Memory B cell (primary cell): ENCODE measurements around the gene FCRL2.

Experiments used
- ATAC-seq: fragments of 150-1000 bp; cut with Tn5 transposase; 2 replicates; pipeline ENCODE4 v1.10.0; 2021; ENCODE audit warnings: low read depth, mild to moderate bottlenecking, moderate library complexity
- DNase-seq, 2 donors: peaks; one replicate each; pipeline ENCODE4 v3.0.0; 2022; ENCODE audit warnings: low spot score in 2 of 2
- H3K27ac Mint-ChIP-seq: one replicate; pipeline ENCODE4 v1.8.0; 2022; ENCODE audit warnings: mild to moderate bottlenecking, moderate library complexity, mixed read lengths
- H3K27me3 Mint-ChIP-seq: one replicate; pipeline ENCODE4 v1.8.0; 2022; ENCODE audit warnings: mixed read lengths
- H3K36me3 Mint-ChIP-seq: one replicate; pipeline ENCODE4 v1.8.0; 2022; ENCODE audit warnings: mild to moderate bottlenecking, mixed read lengths
- H3K4me1 Mint-ChIP-seq: one replicate; pipeline ENCODE4 v1.8.0; 2022; ENCODE audit warnings: mixed read lengths
- H3K4me3 Mint-ChIP-seq: one replicate; pipeline ENCODE4 v1.8.0; 2022; ENCODE audit warnings: mild to moderate bottlenecking, moderate library complexity, mixed read lengths
- H3K9me3 Mint-ChIP-seq: one replicate; pipeline ENCODE4 v1.8.0; 2022; ENCODE audit warnings: mixed read lengths

Gene FCRL2, protein sequence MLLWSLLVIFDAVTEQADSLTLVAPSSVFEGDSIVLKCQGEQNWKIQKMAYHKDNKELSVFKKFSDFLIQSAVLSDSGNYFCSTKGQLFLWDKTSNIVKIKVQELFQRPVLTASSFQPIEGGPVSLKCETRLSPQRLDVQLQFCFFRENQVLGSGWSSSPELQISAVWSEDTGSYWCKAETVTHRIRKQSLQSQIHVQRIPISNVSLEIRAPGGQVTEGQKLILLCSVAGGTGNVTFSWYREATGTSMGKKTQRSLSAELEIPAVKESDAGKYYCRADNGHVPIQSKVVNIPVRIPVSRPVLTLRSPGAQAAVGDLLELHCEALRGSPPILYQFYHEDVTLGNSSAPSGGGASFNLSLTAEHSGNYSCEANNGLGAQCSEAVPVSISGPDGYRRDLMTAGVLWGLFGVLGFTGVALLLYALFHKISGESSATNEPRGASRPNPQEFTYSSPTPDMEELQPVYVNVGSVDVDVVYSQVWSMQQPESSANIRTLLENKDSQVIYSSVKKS

DNA sequence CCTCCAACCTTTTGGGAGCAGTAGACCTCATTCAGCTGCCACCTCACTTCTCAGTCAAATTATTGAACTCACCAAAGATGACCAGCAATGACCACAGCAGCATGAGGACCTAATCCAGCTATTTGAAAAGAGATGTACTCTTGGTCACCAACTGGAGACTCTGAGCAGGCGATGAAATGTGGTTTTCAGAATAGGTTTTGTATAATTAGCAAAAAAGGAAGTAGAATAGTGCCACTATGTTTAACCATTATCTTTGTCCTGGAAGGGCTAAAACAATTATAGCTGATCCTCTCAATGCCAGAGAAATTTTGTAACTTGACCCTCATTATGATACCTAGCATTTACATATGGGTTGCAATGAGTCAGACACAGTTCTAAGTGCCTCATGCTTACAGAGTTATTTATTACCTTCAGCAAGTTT, at the start of gene FCRL2:
Gene FCRL2 (minus strand): TSS at position 162 of the 421 bp plus-strand sequence. CDS start 59 bp downstream, at position 103.
- DNase-seq = no peak
- Mint-ChIP-seq H3K4me1 (peaks cover 60% of the 10 kb centered on the region), H3K27ac (peak within 1 kb of the TSS; percentile 79), H3K36me3 (peaks cover 18% of the 10 kb centered on the region), H3K4me3 (peak within 1 kb of the TSS; percentile 90), H3K9me3 (peaks cover 1% of the 10 kb centered on the region), H3K27me3 (no peaks in the 10 kb centered on the region)
- peak; percentile 34 for ATAC-seq

DNA sequence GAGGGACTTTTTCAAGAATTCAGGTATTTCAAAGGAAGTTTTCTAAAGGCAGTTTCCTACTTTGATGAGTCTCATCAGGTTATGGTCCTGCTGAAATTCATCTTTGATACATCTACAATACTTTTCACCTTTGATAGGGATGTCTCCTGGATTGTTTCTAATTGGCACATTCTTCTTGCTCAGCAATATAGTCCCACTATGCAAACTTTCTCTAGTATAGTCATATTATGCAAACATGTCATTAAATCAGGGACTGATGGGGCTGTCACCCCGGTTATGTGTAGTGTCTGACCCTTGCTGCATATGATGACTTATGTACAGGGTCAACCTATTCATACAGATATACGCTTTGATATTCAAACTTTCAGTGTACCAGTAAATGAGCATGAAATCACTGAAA, 43.4 kb upstream of the FCRL2 start:
- Mint-ChIP-seq H3K4me3 (peak overlapping the region; percentile 2), H3K9me3 (no peaks in the 10 kb centered on the region)

DNA sequence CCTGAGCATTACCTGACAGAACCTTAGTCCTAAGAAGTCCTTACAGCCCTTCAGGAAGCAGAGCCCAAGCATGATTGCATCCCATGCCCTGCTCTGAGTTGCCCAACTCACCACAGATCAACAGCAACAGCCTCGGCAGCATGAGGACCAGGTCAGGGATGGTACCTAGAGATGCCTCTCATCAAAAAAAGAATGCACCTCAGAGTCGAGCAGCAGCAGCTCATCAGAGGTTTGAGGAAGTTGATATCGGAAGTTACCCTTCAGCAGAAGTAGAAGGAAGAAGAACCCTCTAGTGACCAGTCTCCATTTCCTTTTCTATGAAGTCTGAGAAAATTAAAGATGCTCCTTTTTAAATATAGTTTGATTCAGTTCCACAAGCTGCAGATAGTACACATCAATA, 43.0 kb upstream of the FCRL2 start, which contains the start of gene FCRL1:
Gene FCRL1 (minus strand): TSS at position 225 of the 400 bp plus-strand sequence. CDS start 83 bp downstream, at position 142.
- H3K9me3 Mint-ChIP-seq = no peaks in the 10 kb centered on the region
- H3K4me1 Mint-ChIP-seq = peaks cover 30% of the 10 kb centered on the region
- DNase-seq = peak in 1 of 2 donors; percentile 48
- peak; percentile 98 for ATAC-seq
- H3K27ac Mint-ChIP-seq = peak within 1 kb of the TSS; percentile 46
- H3K36me3 Mint-ChIP-seq = peaks cover 14% of the 10 kb centered on the region
- H3K27me3 Mint-ChIP-seq = no peaks in the 10 kb centered on the region
- H3K4me3 Mint-ChIP-seq = peak within 1 kb of the TSS; percentile 2

More for the DNA sequence above, 43.4 kb upstream of the FCRL2 start:
- peaks cover 14% of the 10 kb centered on the region for H3K36me3 Mint-ChIP-seq
- DNase-seq (no peak), ATAC-seq (peak; percentile 1)
- H3K27me3 Mint-ChIP-seq = no peaks in the 10 kb centered on the region
- H3K4me1 Mint-ChIP-seq = peaks cover 29% of the 10 kb centered on the region
- H3K27ac Mint-ChIP-seq = peak overlapping the region; percentile 46

DNA sequence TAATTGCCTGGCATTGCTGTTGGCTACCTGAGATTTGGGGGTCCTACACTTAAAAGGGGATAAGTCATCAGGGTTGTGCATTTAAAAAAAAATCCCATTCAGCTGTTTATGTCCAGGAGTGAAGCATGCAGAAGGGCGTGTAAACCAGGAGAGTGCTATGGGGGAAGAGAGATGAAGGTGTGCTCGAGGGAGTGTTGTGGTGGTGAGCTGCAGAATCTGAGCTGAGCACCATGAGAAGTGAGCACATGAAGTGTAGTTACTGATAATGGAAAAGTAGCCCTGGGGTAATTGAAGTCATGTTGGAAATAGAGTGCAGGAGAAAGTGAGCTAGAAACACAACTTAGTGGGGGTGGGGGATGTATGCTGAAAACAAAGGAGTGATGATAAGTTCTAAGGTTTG, 42.3 kb upstream of the FCRL2 start:
- no peak for DNase-seq
- H3K36me3 Mint-ChIP-seq = peaks cover 14% of the 10 kb centered on the region
- peaks cover 29% of the 10 kb centered on the region for H3K4me1 Mint-ChIP-seq
- no peak overlapping the region for H3K4me3 Mint-ChIP-seq
- no peak for ATAC-seq
- H3K27ac Mint-ChIP-seq = no peak overlapping the region
- no peaks in the 10 kb centered on the region for H3K27me3 Mint-ChIP-seq
- no peaks in the 10 kb centered on the region for H3K9me3 Mint-ChIP-seq

DNA sequence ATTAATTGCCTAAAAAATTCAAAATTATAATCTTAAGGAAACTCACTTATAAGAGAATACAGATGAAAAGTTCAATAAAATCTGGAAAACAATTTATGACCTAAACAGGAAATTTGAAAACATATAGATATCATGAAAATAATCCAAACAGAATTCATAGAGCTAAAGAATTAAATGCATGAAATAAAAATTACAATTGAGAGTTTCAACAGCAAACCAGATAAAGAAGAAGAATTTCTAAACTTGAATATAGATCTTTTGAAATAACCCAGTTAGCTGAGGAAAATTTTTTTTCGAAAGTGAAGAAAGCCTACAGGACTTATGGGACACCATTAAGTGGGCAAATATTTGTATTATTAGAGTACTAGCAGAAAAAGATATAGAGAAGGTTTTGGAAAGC, 36.3 kb upstream of the FCRL2 start:
- ATAC-seq = no peak
- no peak for DNase-seq
- Mint-ChIP-seq H3K4me1 (peaks cover 51% of the 10 kb centered on the region), H3K27me3 (no peaks in the 10 kb centered on the region), H3K27ac (peak overlapping the region; percentile 40), H3K4me3 (no peak overlapping the region), H3K9me3 (no peaks in the 10 kb centered on the region), H3K36me3 (peaks cover 46% of the 10 kb centered on the region)

DNA sequence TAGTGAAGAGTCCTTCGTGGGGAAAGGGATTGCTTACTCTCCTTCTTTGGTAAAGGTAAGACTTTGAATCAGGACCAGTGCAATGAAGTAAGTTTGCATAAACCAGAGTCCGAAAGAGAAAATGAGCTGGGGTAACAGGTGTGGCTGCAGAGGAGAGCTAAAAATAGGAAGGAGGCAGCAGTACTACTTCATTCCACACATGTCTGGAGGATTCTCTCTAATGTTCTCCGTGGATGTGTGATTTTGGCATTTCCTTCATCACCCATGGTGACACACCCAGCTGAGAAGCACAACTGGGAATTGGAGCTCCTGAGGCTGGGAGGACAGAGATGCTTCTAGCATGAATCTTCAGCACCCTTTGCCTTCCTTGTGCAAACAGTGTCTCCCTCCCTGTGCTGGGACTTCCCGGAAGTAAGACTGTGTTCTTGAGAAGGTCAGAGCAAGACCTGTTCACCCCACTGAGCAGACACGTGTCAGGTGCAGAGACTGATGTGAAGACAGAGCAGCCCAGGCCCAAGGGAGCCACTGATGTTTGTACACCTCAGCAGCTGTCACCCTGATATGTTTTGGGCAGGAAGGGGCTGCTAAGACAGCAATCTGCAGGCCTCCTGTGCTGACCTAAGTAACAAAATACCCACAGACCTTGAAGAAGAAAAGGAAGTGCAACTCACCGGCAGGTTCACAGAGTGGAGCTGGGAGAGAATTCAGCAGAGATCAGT, 29.7 kb upstream of the FCRL2 start:
- peak overlapping the region; percentile 82 for H3K4me3 Mint-ChIP-seq
- no peaks in the 10 kb centered on the region for H3K9me3 Mint-ChIP-seq
- ATAC-seq = peak; percentile 93
- H3K4me1 Mint-ChIP-seq = peaks cover 60% of the 10 kb centered on the region
- peak; percentile 56 to 73 for DNase-seq
- no peaks in the 10 kb centered on the region for H3K27me3 Mint-ChIP-seq
- peaks cover 44% of the 10 kb centered on the region for H3K36me3 Mint-ChIP-seq
- peak overlapping the region; percentile 91 for H3K27ac Mint-ChIP-seq

DNA sequence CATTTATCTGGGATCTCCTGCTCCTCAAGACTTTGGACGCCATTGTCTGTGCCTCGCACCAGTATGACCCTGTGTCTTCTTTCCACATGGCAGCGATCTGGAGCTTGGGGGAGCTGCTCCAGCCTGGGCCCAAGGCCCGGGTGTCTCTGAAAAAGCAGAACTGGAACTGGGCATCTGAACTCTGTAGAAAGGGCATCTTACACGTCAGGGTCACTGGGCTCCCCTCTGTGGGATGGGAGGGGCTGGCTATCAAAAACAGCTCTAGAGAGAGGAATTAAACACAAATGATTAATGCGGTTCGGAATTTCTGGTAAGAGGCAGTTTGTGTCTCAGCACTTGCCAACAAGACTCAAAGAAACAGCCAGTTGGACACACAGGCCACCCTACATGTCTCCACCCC, 26.9 kb upstream of the FCRL2 start:
- Mint-ChIP-seq H3K9me3 (no peaks in the 10 kb centered on the region), H3K4me3 (peak overlapping the region; percentile 49), H3K4me1 (peaks cover 54% of the 10 kb centered on the region), H3K36me3 (peaks cover 46% of the 10 kb centered on the region), H3K27ac (peak overlapping the region; percentile 75), H3K27me3 (no peaks in the 10 kb centered on the region)
- DNase-seq = no peak
- no peak for ATAC-seq

DNA sequence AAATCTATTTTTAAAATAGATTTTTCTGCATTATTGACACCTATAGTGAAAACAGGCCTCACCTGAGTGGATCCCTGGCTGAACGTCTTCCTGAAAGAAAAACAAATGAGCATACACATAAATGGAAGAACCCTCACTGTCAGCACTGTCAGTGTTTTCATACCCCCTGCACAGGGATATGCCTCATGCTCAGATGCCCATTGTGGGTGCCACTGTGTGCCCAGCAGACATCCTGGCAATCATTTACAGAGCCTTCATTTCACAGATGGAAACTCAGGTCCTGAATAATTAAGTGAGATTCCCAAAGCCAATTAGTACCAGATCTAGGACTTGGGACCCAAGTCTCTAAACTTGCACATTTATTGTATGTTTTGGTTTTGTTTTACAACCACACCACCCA, 23.1 kb upstream of the FCRL2 start:
- H3K4me1 Mint-ChIP-seq = peaks cover 35% of the 10 kb centered on the region
- ATAC-seq = no peak
- no peaks in the 10 kb centered on the region for H3K27me3 Mint-ChIP-seq
- H3K4me3 Mint-ChIP-seq = no peak overlapping the region
- no peak overlapping the region for H3K27ac Mint-ChIP-seq
- no peaks in the 10 kb centered on the region for H3K9me3 Mint-ChIP-seq
- DNase-seq = no peak
- H3K36me3 Mint-ChIP-seq = peaks cover 46% of the 10 kb centered on the region

DNA sequence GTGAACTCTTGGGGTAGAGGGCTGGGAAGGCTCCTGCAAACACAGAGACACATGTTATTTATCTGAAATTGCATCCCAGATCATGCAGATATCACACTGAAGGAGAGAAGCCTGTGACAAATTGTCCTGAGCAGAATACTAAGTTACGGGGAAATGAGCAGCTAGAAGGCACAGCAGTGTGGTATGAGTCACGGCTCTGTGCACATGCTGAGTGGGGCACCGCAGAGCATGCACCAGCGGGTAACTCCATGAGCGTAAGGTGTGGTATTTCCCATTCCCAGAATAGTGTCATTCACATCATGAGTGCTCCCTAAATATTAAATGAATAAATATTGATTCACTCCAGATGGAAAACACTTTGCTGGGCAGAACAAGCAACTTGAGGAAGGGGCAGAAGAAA, 21.3 kb upstream of the FCRL2 start:
- DNase-seq (no peak), ATAC-seq (peak; percentile 89)
- Mint-ChIP-seq H3K27ac (no peak overlapping the region), H3K9me3 (peaks cover 2% of the 10 kb centered on the region), H3K36me3 (peaks cover 43% of the 10 kb centered on the region), H3K4me3 (no peak overlapping the region), H3K27me3 (no peaks in the 10 kb centered on the region), H3K4me1 (peaks cover 18% of the 10 kb centered on the region)

DNA sequence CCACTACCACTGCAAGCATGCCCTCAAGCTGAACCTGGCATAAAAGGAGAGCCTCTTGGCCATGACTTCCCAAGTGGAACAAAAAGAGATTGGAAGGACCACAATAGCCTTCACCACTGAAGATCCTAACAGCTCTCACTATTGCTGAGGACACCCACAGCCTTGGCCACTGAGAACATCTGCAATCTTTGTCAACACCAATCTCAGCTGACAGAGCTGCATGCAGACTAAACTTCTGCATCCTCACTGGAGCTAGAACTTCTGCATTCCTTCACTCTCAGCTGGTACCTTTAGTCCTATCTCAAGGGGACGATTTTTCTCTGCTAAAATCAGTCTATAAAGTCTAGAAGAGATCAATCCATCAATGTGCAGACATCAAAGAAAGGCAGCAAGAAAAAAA, 8.3 kb upstream of the FCRL2 start:
- Mint-ChIP-seq H3K27me3 (no peaks in the 10 kb centered on the region), H3K9me3 (peaks cover 5% of the 10 kb centered on the region), H3K36me3 (peaks cover 29% of the 10 kb centered on the region), H3K27ac (peak overlapping the region; percentile 67), H3K4me3 (peak overlapping the region; percentile 12), H3K4me1 (peaks cover 68% of the 10 kb centered on the region)
- ATAC-seq = peak; percentile 34
- no peak for DNase-seq

DNA sequence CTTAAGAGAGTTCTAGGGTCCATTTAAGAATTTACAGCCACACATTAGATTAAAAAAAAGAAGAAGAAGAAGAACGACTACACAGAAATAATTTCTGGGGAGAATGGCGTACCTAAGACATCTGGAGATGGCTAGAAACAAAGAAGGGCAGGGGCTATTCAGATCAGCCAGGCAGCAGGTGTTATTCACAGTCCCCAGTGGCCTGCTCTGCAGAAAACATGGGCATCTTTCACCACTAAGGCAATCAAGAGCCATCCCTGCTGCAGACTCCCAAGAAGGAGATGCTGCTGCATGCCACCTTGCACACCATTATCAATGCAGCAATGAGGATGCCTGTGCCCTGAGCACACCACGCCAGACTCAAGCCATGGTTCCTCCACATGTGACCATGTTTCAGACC, 7.9 kb upstream of the FCRL2 start:
- Mint-ChIP-seq H3K9me3 (peaks cover 3% of the 10 kb centered on the region), H3K27me3 (no peaks in the 10 kb centered on the region), H3K4me1 (peaks cover 68% of the 10 kb centered on the region), H3K36me3 (peaks cover 27% of the 10 kb centered on the region), H3K27ac (peak overlapping the region; percentile 67), H3K4me3 (peak overlapping the region; percentile 12)
- ATAC-seq = no peak
- DNase-seq = no peak

DNA sequence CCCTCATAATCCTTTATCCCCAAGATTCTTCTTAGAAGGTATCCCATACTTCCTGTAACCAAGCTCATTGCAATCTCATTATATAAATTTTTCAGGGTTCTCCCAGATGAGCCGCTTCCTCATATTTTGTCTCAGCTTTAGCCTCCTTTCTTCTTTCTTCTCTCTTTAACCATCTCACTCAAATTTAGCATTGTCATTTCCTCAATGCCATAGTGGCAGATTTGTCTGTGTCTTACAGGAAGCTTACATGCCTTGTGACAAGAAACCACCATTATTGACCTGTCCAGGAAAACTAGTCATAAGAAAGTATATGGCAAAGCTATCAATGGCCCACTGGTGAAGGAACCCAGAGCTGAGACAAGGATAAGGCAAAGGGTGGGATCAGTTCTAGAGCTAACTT, 6.0 kb upstream of the FCRL2 start:
- Mint-ChIP-seq H3K27me3 (no peaks in the 10 kb centered on the region), H3K9me3 (peaks cover 3% of the 10 kb centered on the region), H3K4me3 (peak overlapping the region; percentile 4), H3K4me1 (peaks cover 68% of the 10 kb centered on the region), H3K27ac (peak overlapping the region; percentile 67), H3K36me3 (peaks cover 18% of the 10 kb centered on the region)
- no peak for DNase-seq
- ATAC-seq = peak; percentile 15

DNA sequence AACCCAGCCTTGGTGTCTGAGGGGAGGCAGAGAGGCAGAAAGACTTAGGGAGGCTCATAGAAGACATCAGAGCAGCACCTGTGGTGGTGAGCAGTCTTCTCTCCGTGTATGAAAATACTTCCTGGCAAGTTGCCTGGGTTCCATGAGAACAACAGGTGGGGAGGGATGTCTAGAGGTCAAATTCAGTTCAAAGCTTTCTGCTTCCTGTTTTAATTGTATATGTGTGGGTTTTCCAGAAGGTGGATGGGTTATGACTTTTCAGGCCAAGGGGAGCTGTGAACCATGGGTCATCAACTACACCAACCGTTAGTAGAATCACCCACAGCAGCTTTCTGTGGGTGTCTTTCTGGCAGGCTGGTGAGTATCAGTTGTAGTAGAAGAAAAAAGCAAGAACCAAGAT, 4.1 kb upstream of the FCRL2 start:
- DNase-seq (no peak), ATAC-seq (peak; percentile 21)
- H3K27ac Mint-ChIP-seq = peak overlapping the region; percentile 67
- H3K4me1 Mint-ChIP-seq = peaks cover 63% of the 10 kb centered on the region
- peaks cover 1% of the 10 kb centered on the region for H3K9me3 Mint-ChIP-seq
- peaks cover 10% of the 10 kb centered on the region for H3K36me3 Mint-ChIP-seq
- H3K27me3 Mint-ChIP-seq = no peaks in the 10 kb centered on the region
- H3K4me3 Mint-ChIP-seq = peak overlapping the region; percentile 56
